Measurements from ENCODE around the gene INTS13.
"Not testable (repeated sequence)": the region's sequence is repeated elsewhere in the genome, so short reads cannot be mapped to it uniquely, and the experiment has no call there.

INTS13 gene

GRCh38 chr12:26961803-26962202, 24.0 kb upstream of the INTS13 start:
- TF ChIP-seq EZH2phosphoT487 (conservative IDR thresholded peaks at IDR 0.05; ENCODE audit: low read length) (no peak), CTCF (IDR thresholded peaks at IDR 0.05; ENCODE audit: insufficient read depth, low read length, poor library complexity, severe bottlenecking) (no peak)
- peaks cover 55% of the 10 kb centered on the region for H3K36me3 ChIP-seq (ENCODE audit: low read length)

GRCh38 chr12:26961391-26961790, 23.6 kb upstream of the INTS13 start:
- H3K36me3 ChIP-seq (ENCODE audit: low read length), result peaks cover 55% of the 10 kb centered on the region
- not testable (repeated sequence) for H4K20me1 ChIP-seq (ENCODE audit: low read depth, low read length); H3K79me2 ChIP-seq (ENCODE audit: insufficient read depth, low read length); H2AFZ ChIP-seq (ENCODE audit: low read depth, low read length, severe bottlenecking); H3K4me3 ChIP-seq (ENCODE audit: insufficient read depth, low read length, poor library complexity, severe bottlenecking); H3K27ac ChIP-seq (ENCODE audit: low read depth, low read length); H3K9me2 ChIP-seq (replicated peaks; ENCODE audit: insufficient read depth, low read length); H3K9ac ChIP-seq (ENCODE audit: low read length); H3K9me3 ChIP-seq (ENCODE audit: insufficient read depth, low read length); H3K27me3 ChIP-seq (ENCODE audit: low read length); H3K4me2 ChIP-seq (ENCODE audit: low read depth, low read length, poor library complexity, severe bottlenecking)
- 0 out of 2 replicates have a peak, but pooled peaks cover 13% of the 10 kb centered on the region for H3F3A ChIP-seq (ENCODE audit: insufficient read depth)

More at GRCh38 chr12:26961803-26962202, 24.0 kb upstream of the INTS13 start:
- Histone ChIP-seq H3K9ac (ENCODE audit: low read length) (no peak overlapping the region), H3K4me3 (ENCODE audit: insufficient read depth, low read length, poor library complexity, severe bottlenecking) (no peak overlapping the region), H3K4me2 (ENCODE audit: low read depth, low read length, poor library complexity, severe bottlenecking) (no peak overlapping the region), H4K20me1 (ENCODE audit: low read depth, low read length) (no peaks in the 10 kb centered on the region), H3K79me2 (ENCODE audit: insufficient read depth, low read length) (no peaks in the 10 kb centered on the region), H3K9me2 (replicated peaks; ENCODE audit: insufficient read depth, low read length) (no peaks in the 10 kb centered on the region), H3K27ac (ENCODE audit: low read depth, low read length) (no peak overlapping the region), H3K9me3 (ENCODE audit: insufficient read depth, low read length) (no peaks in the 10 kb centered on the region), H3K27me3 (ENCODE audit: low read length) (no peaks in the 10 kb centered on the region), H3F3A (ENCODE audit: insufficient read depth) (0 out of 2 replicates have a peak, but pooled peaks cover 13% of the 10 kb centered on the region), H2AFZ (ENCODE audit: low read depth, low read length, severe bottlenecking) (no peak overlapping the region)

GRCh38 chr12:26954027-26954426, 16.2 kb upstream of the INTS13 start:
- H4K20me1 ChIP-seq (ENCODE audit: low read depth, low read length), result no peaks in the 10 kb centered on the region
- H3F3A ChIP-seq (ENCODE audit: insufficient read depth), result 0 out of 2 replicates have a peak, but pooled peaks cover 6% of the 10 kb centered on the region
- no peaks in the 10 kb centered on the region for H3K9me3 ChIP-seq (ENCODE audit: insufficient read depth, low read length)
- peaks cover 68% of the 10 kb centered on the region for H3K79me2 ChIP-seq (ENCODE audit: insufficient read depth, low read length)
- no peak overlapping the region for H3K4me2 ChIP-seq (ENCODE audit: low read depth, low read length, poor library complexity, severe bottlenecking)
- no peak overlapping the region for H2AFZ ChIP-seq (ENCODE audit: low read depth, low read length, severe bottlenecking)
- TF ChIP-seq CTCF (IDR thresholded peaks at IDR 0.05; ENCODE audit: insufficient read depth, low read length, poor library complexity, severe bottlenecking), result no peak
- TF ChIP-seq EZH2phosphoT487 (conservative IDR thresholded peaks at IDR 0.05; ENCODE audit: low read length), result no peak
- peaks cover 28% of the 10 kb centered on the region for H3K36me3 ChIP-seq (ENCODE audit: low read length)
- no peak overlapping the region for H3K9ac ChIP-seq (ENCODE audit: low read length)
- H3K4me3 ChIP-seq (ENCODE audit: insufficient read depth, low read length, poor library complexity, severe bottlenecking), result no peak overlapping the region
- H3K27ac ChIP-seq (ENCODE audit: low read depth, low read length), result no peak overlapping the region
- H3K27me3 ChIP-seq (ENCODE audit: low read length), result no peaks in the 10 kb centered on the region
- H3K9me2 ChIP-seq (replicated peaks; ENCODE audit: insufficient read depth, low read length), result no peaks in the 10 kb centered on the region

- H2AFZ ChIP-seq (ENCODE audit: low read depth, low read length, severe bottlenecking), result no peak overlapping the region
- H3K27ac ChIP-seq (ENCODE audit: low read depth, low read length), result no peak overlapping the region
- no peaks in the 10 kb centered on the region for H3K9me2 ChIP-seq (replicated peaks; ENCODE audit: insufficient read depth, low read length)
- H3K79me2 ChIP-seq (ENCODE audit: insufficient read depth, low read length), result peaks cover 74% of the 10 kb centered on the region
- H3K9me3 ChIP-seq (ENCODE audit: insufficient read depth, low read length), result no peaks in the 10 kb centered on the region
- no peak overlapping the region for H3K9ac ChIP-seq (ENCODE audit: low read length)
- H3K4me2 ChIP-seq (ENCODE audit: low read depth, low read length, poor library complexity, severe bottlenecking), result no peak overlapping the region
- H3F3A ChIP-seq (ENCODE audit: insufficient read depth), result 0 out of 2 replicates have a peak, but pooled peaks cover 2% of the 10 kb centered on the region
- TF ChIP-seq CTCF (IDR thresholded peaks at IDR 0.05; ENCODE audit: insufficient read depth, low read length, poor library complexity, severe bottlenecking) (no peak), EZH2phosphoT487 (conservative IDR thresholded peaks at IDR 0.05; ENCODE audit: low read length) (no peak)
- no peak overlapping the region for H3K4me3 ChIP-seq (ENCODE audit: insufficient read depth, low read length, poor library complexity, severe bottlenecking)
- peaks cover 28% of the 10 kb centered on the region for H3K36me3 ChIP-seq (ENCODE audit: low read length)
- no peaks in the 10 kb centered on the region for H3K27me3 ChIP-seq (ENCODE audit: low read length)
- no peaks in the 10 kb centered on the region for H4K20me1 ChIP-seq (ENCODE audit: low read depth, low read length)
Observed at GRCh38 chr12:26953447-26953846, 15.7 kb upstream of the INTS13 start.

Measured in SU-DHL-6 (cell line).